Naive B cell (primary cell): Measurements from ENCODE around the gene GTPBP10. TPM values are rescaled to one million over a fixed set of nuclear protein-coding genes. Genes with fewer than 3 reads are reported as not detected.
"Not testable (repeated sequence)": the region's sequence is repeated elsewhere in the genome, so short reads cannot be mapped to it uniquely, and the experiment has no call there.

ENCODE experiments used
- ATAC-seq, 2 donors: fragments of 150-1000 bp; cut with Tn5 transposase; 2 replicates each; pipeline ENCODE4 v1.10.0; 2021; ENCODE audit warnings: low read depth in 2 of 2, mild to moderate bottlenecking in 2 of 2, moderate library complexity in 2 of 2
- DNase-seq: peaks from one replicate; pipeline ENCODE4 v3.0.0; 2022
- H3K27ac Mint-ChIP-seq, 6 donors: one replicate each; pipeline ENCODE4 v1.8.0; 2020 to 2022; ENCODE audit warnings: mild to moderate bottlenecking in 6 of 6, mixed read lengths in 6 of 6, moderate library complexity in 5 of 6, inconsistent platforms in 2 of 6
- H3K27me3 Mint-ChIP-seq, 3 donors: one replicate each; pipeline ENCODE4 v1.8.0; 2021 to 2022; ENCODE audit warnings: mixed read lengths in 3 of 3, mild to moderate bottlenecking in 1 of 3
- H3K36me3 Mint-ChIP-seq, 2 donors: one replicate each; pipeline ENCODE4 v1.8.0; 2020 to 2022; ENCODE audit warnings: mixed read lengths in 2 of 2, inconsistent platforms in 1 of 2, mild to moderate bottlenecking in 1 of 2
- H3K4me1 Mint-ChIP-seq, 3 donors: one replicate each; pipeline ENCODE4 v1.8.0; 2020 to 2022; ENCODE audit warnings: mixed read lengths in 3 of 3, inconsistent platforms in 1 of 3, mild to moderate bottlenecking in 1 of 3, moderate library complexity in 1 of 3
- H3K4me3 Mint-ChIP-seq, 8 donors: one replicate each; pipeline ENCODE4 v1.8.0; 2020 to 2022; ENCODE audit warnings: mild to moderate bottlenecking in 8 of 8, mixed read lengths in 8 of 8, moderate library complexity in 8 of 8, inconsistent platforms in 2 of 8
- H3K9me3 Mint-ChIP-seq, 7 donors: one replicate each; pipeline ENCODE4 v1.8.0; 2020 to 2022; ENCODE audit warnings: mixed read lengths in 7 of 7, mild to moderate bottlenecking in 5 of 7, inconsistent platforms in 2 of 7, moderate library complexity in 1 of 7
- polyA plus RNA-seq, 6 donors: library from polyadenylated mRNA; unstranded; fragments of 300-500 nt; fragmentation: Illumina TruSeq; gene quantifications; one replicate each; pipeline ENCODE4 v1.2.3, GENCODE V29; 2021; ENCODE audit warnings: low read depth in 6 of 6

GTPBP10 gene
- polyA plus RNA-seq, 6 donors from 2014 or later: 33.2 to 53.2 (median 47.9) TPM

- ATAC-seq (no peak), DNase-seq (no peak)
- Mint-ChIP-seq H3K4me3 (no peak overlapping the region), H3K27me3 (peaks cover 8 to 24% (median 18%) of the 10 kb centered on the region in 3 donors), H3K36me3 (no peaks in the 10 kb centered on the region), H3K4me1 (no peaks in the 10 kb centered on the region), H3K27ac (no peak overlapping the region), H3K9me3 (peaks cover 0 to 7% (median 0%) of the 10 kb centered on the region in 7 donors)
These were observed 12.2 kb upstream of the GTPBP10 start for GRCh38 chr7:90334193-90334843.

- peaks cover 8 to 24% (median 18%) of the 10 kb centered on the region in 3 donors for H3K27me3 Mint-ChIP-seq
- not testable (repeated sequence) for H3K9me3 Mint-ChIP-seq, H3K27ac Mint-ChIP-seq, H3K4me1 Mint-ChIP-seq, ATAC-seq, H3K4me3 Mint-ChIP-seq, DNase-seq, H3K36me3 Mint-ChIP-seq
These were observed 11.6 kb upstream of the GTPBP10 start for GRCh38 chr7:90334926-90335325.

- H3K27me3 Mint-ChIP-seq: peaks cover 8 to 18% (median 16%) of the 10 kb centered on the region in 3 donors
- DNase-seq (no peak), ATAC-seq (no peak)
- no peak overlapping the region for H3K27ac Mint-ChIP-seq
- peaks cover 0 to 7% (median 0%) of the 10 kb centered on the region in 7 donors for H3K9me3 Mint-ChIP-seq
- H3K4me3 Mint-ChIP-seq: no peak overlapping the region
- no peaks in the 10 kb centered on the region for H3K36me3 Mint-ChIP-seq
- H3K4me1 Mint-ChIP-seq: no peaks in the 10 kb centered on the region
These were observed 9.4 kb upstream of the GTPBP10 start for GRCh38 chr7:90337106-90337505.

GRCh38 chr7:90345016-90345415 lies 1.5 kb upstream of the GTPBP10 start:
- DNase-seq (no peak), ATAC-seq (no peak)
- Mint-ChIP-seq H3K27me3 (no peaks in the 10 kb centered on the region), H3K27ac (peak overlapping the region in 3 of 6 donors; percentile 97 to 99 (median 99)), H3K36me3 (no peaks in the 10 kb centered on the region), H3K4me3 (peak overlapping the region; percentile 86 to 99 (median 98)), H3K4me1 (peaks cover 26 to 43% (median 41%) of the 10 kb centered on the region in 3 donors), H3K9me3 (no peaks in the 10 kb centered on the region)

- Mint-ChIP-seq H3K4me3 (peak overlapping the region; percentile 86 to 99 (median 98)), H3K9me3 (no peaks in the 10 kb centered on the region), H3K27me3 (no peaks in the 10 kb centered on the region), H3K4me1 (peaks cover 27 to 47% (median 44%) of the 10 kb centered on the region in 3 donors), H3K36me3 (no peaks in the 10 kb centered on the region), H3K27ac (peak overlapping the region; percentile 97 to 100 (median 99))
- DNase-seq: peak; percentile 16
- peak; percentile 0 to 4 for ATAC-seq
These were observed 751 bp upstream of the GTPBP10 start for GRCh38 chr7:90345595-90346335.

- ATAC-seq (no peak), DNase-seq (no peak)
- peak overlapping the region; percentile 53 to 99 (median 96) for H3K4me3 Mint-ChIP-seq
- H3K4me1 Mint-ChIP-seq: peaks cover 38 to 56% (median 49%) of the 10 kb centered on the region in 3 donors
- H3K9me3 Mint-ChIP-seq: no peaks in the 10 kb centered on the region
- H3K36me3 Mint-ChIP-seq: peaks cover 0 to 11% of the 10 kb centered on the region in 2 donors
- peak overlapping the region in 5 of 6 donors; percentile 79 to 100 (median 97) for H3K27ac Mint-ChIP-seq
- no peaks in the 10 kb centered on the region for H3K27me3 Mint-ChIP-seq
These were observed 1.2 kb downstream of the GTPBP10 start for GRCh38 chr7:90347759-90348158.

GRCh38 chr7:90349305-90349704 lies 2.8 kb downstream of the GTPBP10 start:
- no peaks in the 10 kb centered on the region for H3K27me3 Mint-ChIP-seq
- H3K36me3 Mint-ChIP-seq: peaks cover 6 to 11% of the 10 kb centered on the region in 2 donors
- H3K9me3 Mint-ChIP-seq: no peaks in the 10 kb centered on the region
- H3K4me3 Mint-ChIP-seq: peak overlapping the region in 2 of 8 donors; percentile 13 to 97
- H3K27ac Mint-ChIP-seq: peak overlapping the region in 2 of 6 donors; percentile 61 to 86
- DNase-seq (no peak), ATAC-seq (no peak)
- H3K4me1 Mint-ChIP-seq: peaks cover 38 to 56% (median 49%) of the 10 kb centered on the region in 3 donors

- not testable (repeated sequence) for DNase-seq, H3K27me3 Mint-ChIP-seq, H3K4me3 Mint-ChIP-seq, ATAC-seq, H3K9me3 Mint-ChIP-seq
- Mint-ChIP-seq H3K4me1 (peaks cover 37 to 55% (median 49%) of the 10 kb centered on the region in 3 donors), H3K36me3 (peaks cover 6 to 11% of the 10 kb centered on the region in 2 donors), H3K27ac (peak overlapping the region in 1 of 6 donors; percentile 61)
These were observed 3.5 kb downstream of the GTPBP10 start for GRCh38 chr7:90350032-90350431.

GRCh38 chr7:90351987-90352386 lies 5.5 kb downstream of the GTPBP10 start:
- no peak for ATAC-seq
- H3K27ac Mint-ChIP-seq: peak overlapping the region in 1 of 6 donors; percentile 87
- DNase-seq: no peak
- H3K4me1 Mint-ChIP-seq: peaks cover 29 to 53% (median 33%) of the 10 kb centered on the region in 3 donors
- H3K27me3 Mint-ChIP-seq: no peaks in the 10 kb centered on the region
- H3K9me3 Mint-ChIP-seq: peaks cover 0 to 6% (median 0%) of the 10 kb centered on the region in 7 donors
- H3K36me3 Mint-ChIP-seq: peaks cover 19 to 26% of the 10 kb centered on the region in 2 donors
- no peak overlapping the region for H3K4me3 Mint-ChIP-seq

GRCh38 chr7:90383422-90383821 lies 36.9 kb downstream of the GTPBP10 start:
- peaks cover 0 to 5% (median 0%) of the 10 kb centered on the region in 7 donors for H3K9me3 Mint-ChIP-seq
- no peak for DNase-seq
- H3K4me1 Mint-ChIP-seq: no peaks in the 10 kb centered on the region
- no peak for ATAC-seq
- peak overlapping the region in 1 of 6 donors; percentile 32 for H3K27ac Mint-ChIP-seq
- no peaks in the 10 kb centered on the region for H3K27me3 Mint-ChIP-seq
- peaks cover 37 to 57% of the 10 kb centered on the region in 2 donors for H3K36me3 Mint-ChIP-seq
- H3K4me3 Mint-ChIP-seq: no peak overlapping the region

- Mint-ChIP-seq H3K4me1 (no peaks in the 10 kb centered on the region), H3K27ac (no peak overlapping the region), H3K9me3 (peaks cover 0 to 5% (median 0%) of the 10 kb centered on the region in 7 donors), H3K36me3 (peaks cover 33 to 55% of the 10 kb centered on the region in 2 donors), H3K4me3 (no peak overlapping the region), H3K27me3 (no peaks in the 10 kb centered on the region)
- ATAC-seq (no peak), DNase-seq (no peak)
These were observed 37.3 kb downstream of the GTPBP10 start for GRCh38 chr7:90383861-90384260.

GRCh38 chr7:90384433-90384832 lies 37.9 kb downstream of the GTPBP10 start:
- H3K36me3 Mint-ChIP-seq: peaks cover 27 to 50% of the 10 kb centered on the region in 2 donors
- H3K4me1 Mint-ChIP-seq: no peaks in the 10 kb centered on the region
- ATAC-seq: no peak
- peaks cover 0 to under 1% (median 0%) of the 10 kb centered on the region in 7 donors for H3K9me3 Mint-ChIP-seq
- DNase-seq: no peak
- H3K27me3 Mint-ChIP-seq: no peaks in the 10 kb centered on the region
- no peak overlapping the region for H3K4me3 Mint-ChIP-seq
- H3K27ac Mint-ChIP-seq: no peak overlapping the region

GRCh38 chr7:90387470-90388240 lies 41.1 kb downstream of the GTPBP10 start:
- H3K4me1 Mint-ChIP-seq: no peaks in the 10 kb centered on the region
- no peak overlapping the region for H3K27ac Mint-ChIP-seq
- ATAC-seq: no peak
- no peaks in the 10 kb centered on the region for H3K27me3 Mint-ChIP-seq
- DNase-seq: no peak
- peaks cover 8 to 32% of the 10 kb centered on the region in 2 donors for H3K36me3 Mint-ChIP-seq
- H3K4me3 Mint-ChIP-seq: no peak overlapping the region
- H3K9me3 Mint-ChIP-seq: peaks cover 0 to 9% (median 0%) of the 10 kb centered on the region in 7 donors
